NCI-H2196 treated with DMSO at 0.1 percent for 48 hours (cell line): ENCODE measurements around the gene TRAIP.
"Not testable (repeated sequence)": the region's sequence is repeated elsewhere in the genome, so short reads cannot be mapped to it uniquely, and the experiment has no call there.

Source experiments
- DNase-seq: peaks from one replicate; lab custom pipeline; 2025; ENCODE audit not compliant: unreplicated experiment; lab: John Stamatoyannopoulos, UW

The TRAIP gene

DNA sequence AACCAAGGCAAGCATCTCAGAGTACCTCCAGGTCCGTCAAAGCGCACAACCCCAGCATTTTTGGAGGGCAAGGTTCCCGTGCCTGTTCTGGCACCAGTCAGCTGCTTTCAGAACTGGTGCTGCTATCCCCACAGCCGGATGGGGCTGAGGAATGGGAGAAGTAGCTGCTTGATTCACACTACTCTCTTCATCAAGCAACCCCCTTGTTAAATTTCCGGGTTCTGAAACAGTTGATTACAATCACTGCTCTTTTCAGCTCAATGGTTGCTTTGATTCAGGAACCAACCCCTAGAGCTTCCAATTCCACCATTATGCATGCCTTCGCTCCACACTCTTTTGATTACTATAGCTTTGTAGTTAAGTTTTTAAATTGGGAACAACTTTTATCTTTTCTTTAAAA, 30.3 kb downstream of the TRAIP start:
- DNase-seq = no peak

DNA sequence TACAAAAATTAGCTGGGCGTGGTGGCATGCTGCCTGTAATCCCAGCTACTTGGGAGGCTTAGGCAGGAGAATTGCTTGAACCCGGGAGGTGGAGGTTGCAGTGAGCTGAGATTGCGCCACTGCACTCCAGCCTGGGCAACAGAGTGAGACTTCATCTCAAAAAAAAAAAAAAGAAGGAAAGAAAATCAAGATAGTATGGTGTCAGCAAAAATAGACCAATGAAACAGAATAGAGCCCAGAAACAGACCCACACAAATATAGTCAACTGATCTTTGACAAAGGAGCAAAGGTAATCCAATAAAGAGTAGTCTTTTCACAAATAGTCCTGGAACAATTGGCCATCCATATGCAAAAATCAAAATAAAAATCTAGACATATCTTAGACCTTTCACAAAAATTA, 33.2 kb downstream of the TRAIP start:
- DNase-seq = not testable (repeated sequence)

DNA sequence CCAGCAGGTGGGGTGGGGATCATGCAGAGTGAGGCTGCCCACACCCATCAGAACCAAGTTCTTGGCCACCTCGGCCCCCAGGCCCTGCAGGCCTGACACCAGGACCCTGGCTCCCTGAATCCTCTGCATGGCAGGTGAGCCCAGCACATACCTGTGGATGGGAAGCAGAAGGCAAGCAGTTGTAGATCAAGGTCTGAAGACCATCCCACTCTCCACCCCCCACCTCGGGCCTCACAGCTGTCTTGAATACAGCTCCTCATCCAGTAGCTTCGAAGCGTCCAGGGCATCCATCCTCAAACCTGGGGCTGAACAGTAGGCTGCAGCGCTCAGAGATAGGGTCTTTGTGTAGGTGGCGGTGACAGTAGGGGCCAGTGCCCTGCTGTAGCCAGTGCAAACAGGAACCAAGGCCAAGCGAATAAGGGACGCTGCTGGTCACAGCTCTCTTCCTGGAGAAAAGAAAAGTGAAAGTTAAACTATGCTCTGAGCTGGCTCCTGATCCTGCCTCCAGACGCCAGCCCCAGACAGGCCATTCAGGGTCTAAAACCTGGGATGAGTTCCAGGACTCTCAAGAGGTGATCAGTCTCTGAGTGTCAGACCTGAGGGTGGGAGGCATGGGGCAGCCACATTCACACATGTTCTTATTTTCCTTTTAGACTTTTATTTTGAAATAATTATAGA, 42.7 kb downstream of the TRAIP start, which contains the start of gene UBA7:
Gene UBA7, minus strand, starts transcription at position 457 of the 678 bp plus-strand sequence. Its CDS starts 166 bp downstream, at position 291.
- peak; percentile 34 for DNase-seq

DNA sequence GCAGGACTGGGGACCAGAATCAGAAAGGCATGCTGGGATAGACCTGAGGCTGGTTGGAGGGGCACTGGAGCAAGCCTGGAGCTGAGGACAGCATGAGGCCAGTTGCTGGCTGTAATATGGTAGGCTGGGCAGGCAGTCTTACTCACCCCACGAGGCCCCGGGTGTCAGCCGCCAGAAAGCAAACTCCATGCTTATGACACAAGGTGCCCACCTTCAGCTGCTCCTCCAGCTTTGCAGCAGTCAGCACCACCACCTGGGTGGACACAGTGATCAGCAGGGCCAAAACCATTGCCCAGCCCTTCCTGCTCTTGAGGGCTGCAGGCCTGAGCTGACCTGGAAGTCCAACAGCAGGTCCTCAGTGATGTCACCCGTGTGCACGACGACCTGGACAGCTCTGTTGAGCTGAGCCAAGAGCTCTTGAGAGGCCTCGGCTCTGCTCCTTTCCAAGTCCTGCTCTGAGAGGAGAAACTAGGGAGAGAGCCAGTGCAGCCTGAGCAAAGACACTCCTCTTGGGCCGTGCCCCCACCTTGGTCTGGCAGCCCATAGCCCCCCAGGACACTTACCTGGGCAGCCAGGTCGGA, 43.4 kb downstream of the TRAIP start:
- no peak for DNase-seq

DNA sequence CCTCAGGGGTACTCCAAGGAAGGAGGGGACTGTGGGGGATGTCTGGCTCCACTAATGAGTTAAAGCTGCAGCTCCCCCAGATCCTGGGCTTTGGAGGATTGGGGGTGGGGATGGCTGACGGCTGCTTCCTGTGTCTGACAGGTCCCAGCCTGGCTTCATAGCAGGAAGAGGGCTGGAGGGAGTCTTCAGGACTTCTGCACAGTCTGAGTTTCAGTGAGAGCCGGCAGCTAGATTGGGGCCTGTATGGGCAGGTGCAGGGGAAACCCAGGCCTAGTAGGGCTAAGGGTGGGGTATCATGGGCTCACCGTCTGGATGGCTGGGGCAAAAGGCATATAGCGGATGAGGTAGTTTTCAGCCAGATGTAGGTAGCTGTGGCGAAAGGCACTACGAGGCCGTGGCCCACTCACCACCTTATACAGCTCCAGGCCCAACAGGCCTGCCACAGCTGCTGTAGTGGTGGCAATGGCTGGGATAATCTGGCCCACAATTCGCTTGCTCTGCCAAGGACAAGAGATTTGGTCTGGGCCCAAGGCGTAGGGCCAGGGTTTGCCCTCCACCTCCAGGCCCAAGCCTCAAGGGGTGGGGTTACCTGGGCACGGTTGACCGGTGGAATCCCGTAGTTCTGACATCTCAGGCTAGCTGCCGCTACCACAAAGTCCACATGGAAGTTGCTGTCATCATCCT, 48.8 kb downstream of the TRAIP start:
- DNase-seq = no peak

DNA sequence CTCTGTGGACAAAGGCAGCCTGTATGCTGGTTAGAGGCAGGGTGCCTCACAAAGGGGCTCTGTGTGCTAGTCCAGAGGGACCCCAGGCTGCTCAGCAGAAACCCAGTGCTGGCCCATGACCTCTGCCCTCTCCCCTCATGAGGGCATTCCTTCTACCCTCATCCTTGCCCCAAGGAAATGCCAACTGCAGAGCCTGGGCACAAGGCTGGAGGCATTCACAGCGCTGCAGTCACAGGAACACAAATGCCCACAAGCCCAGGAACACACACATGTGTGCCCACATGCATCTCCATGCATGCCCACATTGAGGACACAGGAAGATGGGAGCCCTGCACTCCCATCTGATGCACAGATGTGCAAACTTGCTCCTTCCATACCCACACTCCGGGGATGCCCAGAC, 49.5 kb downstream of the TRAIP start:
- no peak for DNase-seq

DNA sequence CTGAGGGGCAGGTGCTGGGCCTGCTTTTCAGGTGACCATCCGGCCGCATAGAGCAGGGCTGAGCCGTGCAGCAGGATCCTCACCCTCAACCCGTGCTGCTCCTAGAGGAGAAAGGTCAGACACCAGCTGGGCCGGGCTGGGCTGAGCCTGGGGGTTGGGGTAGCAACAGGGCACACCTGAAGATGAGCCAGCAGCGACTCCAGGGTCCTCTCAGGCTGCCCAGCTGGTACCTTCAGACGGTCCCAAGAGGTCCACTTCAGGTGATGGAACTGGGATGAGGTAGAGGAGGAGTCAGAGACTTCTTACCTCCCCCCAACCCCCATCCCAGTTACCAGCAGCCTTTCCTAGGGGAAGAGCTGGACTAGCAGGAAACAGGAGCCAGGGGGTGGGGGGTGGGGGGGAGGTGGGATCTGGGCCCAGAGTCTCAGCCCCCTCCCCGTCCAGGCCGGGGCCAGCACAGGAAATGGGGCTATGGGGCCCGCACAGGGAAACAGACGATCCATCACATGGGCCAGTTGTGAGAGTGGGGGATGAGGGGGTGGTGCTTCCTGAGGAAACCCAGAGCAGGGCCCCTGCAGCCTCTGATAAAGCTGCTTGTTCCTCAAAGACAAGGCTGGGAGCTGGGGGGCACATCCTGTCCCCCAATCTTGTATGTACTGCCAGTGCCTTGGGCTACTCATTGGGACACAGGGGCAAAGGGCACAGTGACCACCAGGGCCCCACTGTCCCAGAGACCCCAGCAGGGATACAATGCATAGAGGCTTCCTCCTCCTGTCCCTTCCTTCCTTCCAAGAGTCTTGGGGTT, 50.3 kb downstream of the TRAIP start:
- no peak for DNase-seq

DNA sequence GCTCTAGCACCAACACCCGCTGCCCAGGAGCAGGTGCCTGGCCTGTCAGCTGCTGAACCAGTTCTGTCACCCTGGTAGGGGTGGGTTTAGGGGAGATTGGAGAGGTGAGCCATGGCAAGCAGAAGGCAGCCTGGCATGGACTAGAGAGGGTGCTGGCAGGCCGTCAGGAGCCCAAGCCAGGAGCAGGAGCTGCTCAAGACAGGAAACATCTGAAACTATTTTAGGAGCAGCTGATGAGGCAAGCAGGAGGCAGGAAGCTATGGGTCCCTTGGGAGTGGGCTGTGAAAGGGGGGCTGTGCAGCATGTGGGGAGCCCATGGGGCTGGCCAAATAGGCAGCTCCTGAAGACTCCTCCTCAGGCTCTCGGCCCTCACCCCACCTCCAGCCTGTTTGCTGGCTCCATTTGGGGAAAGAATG, 51.0 kb downstream of the TRAIP start:
- no peak for DNase-seq

DNA sequence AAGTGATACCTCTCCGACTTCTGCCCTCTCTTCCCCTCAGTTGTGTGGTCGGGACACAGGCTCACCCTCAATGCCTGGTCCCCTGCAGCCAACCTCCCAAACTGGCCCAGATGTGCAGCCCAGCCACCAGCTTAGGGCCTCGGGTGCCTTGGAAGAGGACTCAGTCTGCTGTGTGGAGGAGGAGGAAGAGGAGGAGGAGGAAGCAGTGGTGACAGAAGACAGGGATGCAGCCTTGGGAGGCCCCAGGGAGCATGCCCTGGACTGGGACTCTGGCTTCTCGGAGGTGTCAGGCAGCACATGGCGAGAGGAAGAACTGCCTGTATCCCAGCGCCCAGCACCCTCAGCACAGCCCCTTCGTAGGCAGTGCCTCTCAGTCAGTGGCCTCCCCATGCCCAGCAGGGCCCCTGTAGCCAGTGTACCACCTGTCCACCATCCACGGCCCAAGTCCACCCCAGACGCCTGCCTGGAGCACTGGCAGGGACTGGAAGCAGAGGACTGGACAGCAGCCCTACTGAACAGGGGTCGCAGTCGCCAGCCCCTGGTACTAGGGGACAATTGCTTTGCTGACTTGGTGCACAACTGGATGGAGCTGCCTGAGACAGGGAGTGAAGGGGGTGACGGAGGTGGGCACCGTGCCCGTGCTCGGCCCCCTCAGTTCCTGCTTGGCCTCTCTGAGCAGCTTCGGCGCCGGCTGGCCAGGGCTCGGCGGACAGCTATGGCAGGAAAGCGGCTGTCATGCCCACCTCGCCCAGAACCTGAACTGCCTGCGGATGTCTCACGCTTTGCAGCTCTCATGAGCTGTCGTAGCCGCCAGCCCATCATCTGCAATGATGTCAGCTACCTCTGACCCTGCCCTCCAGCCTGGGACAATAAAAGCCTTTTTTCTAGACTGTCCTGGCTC, 52.0 kb downstream of the TRAIP start:
- no peak for DNase-seq

DNA sequence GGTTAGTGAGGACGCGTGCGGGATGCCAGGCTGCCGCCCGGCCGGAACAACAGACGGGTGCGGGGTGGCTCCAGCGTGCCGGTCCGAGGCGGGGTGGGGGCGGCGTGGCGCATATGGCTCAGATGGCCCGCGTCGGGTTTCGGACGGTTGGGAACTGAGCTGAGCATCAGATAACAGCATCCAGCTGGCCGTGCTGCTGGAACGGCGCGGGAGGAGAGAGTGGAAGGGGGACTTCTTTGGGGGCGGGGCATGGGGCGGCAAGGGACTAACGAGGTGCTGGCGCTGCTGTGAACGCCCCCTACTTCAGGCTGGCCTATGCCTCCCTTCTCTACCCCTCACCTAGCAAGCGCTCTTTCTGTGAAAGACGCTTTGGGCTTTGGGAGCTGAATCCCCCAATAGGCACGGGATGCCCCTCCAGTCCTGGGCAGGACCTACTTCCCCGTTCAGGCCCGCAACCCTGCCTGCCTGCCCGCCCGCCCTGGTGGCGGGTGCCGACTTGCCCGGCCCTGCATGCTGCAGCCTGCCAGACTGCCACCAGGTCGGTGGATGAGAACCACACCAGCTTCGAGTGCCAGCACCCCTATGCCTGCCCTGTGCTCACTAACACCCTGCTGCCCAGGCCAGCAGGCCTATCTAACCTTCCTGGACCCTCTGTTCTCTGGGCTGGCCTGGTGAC, 52.8 kb downstream of the TRAIP start:
- no peak for DNase-seq

DNA sequence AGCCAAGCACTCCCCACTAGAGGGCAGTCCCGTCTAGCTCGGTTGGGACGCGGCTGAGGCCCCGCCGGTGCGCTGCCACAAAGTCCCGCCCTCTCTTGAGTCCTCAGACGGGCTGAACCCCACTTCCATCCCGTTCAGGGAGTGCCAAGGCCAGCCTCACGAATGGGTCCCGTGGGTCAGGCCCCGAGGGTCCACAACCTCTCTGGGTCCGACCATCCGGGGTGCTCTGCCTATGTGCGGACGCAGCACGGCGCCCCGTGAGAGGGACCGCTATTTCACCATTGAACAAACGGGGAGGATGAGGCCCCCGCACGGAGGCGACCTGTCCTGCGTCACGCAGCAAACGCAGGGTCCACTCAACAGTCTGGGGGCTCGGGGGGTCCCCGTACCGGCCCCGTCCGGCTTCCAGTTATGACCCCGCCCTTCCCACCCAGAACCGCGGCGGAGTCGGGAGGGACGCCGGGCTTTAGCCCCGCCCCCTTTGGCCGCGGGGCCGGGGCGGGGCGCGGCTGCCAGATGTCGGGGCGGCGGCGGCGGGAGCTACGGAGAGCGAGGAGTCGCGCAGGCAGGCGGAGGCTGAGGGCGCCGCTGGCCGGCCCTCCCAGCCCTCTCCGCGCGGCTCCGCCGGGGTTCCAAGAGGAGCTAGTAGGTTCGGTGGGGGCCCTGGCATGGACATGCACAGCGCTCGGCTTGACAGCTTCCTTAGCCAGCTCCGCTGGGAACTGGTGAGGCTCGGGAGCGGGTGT, 53.5 kb downstream of the TRAIP start, which contains the start of gene INKA1:
Gene INKA1, plus strand, starts transcription at position 543 of the 746 bp plus-strand sequence. Its CDS starts 132 bp downstream, at position 675.
- peak; percentile 28 for DNase-seq

DNA sequence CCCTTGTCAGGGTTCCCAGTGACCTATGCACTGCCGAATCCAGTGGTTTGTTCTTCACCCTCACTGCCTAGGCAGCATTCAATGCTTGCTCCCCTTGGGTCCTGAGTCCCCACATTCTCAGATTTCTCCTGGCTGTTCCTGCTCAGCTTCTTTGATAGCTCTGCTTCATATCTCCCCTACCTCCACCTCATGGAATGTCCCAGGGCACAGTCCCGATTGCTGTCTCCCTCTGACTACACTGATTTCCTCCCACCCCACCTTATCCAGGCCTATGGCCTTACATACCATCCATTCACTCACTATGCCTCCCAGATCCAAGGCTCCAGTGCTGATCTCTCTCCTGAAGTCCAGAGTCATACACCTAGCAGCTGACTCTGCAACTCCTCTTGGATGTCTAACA, 55.2 kb downstream of the TRAIP start:
- DNase-seq = no peak

DNA sequence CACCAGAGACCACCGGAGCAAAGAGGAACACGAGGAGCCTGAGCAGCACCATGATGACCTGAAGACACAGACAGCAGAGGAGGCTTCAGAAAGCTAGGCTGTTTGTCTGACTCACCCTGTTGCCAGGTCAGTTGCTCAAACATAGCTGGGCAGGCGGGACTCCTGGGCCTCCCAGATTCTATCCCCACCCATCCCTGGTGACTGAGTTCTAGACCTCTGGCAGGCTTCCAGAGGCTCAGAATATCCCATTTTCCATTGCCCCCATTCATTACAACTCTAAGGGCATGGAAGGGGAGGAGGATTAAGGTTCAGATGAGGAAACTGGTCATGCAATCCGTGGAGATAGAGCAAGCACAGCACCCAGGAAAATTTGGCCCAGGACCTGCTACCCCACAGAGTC, 56.6 kb downstream of the TRAIP start, which contains the start of gene CDHR4:
Gene CDHR4, minus strand, starts transcription at position 113 of the 400 bp plus-strand sequence. Its CDS starts 61 bp downstream, at position 52.
- no peak for DNase-seq

DNA sequence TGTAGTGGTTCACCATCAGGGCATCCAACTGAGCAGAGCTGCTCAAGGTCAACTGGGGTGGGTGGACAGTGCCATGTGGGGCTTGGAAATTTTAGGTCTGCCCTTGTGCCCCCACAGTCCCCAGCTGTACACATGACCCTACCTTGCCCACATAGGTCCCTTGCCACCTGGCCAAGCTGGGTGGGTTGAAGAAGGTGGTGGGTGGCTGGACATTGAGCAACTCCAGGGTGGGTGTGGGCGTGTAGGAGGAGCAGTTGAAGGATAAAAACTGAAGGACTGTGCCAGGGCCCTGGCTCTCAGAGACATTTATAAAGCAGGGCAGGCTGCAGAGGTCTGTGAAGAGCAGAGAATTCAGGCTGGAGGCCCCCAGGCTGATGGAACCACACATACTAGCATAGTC, 57.3 kb downstream of the TRAIP start:
- no peak for DNase-seq

DNA sequence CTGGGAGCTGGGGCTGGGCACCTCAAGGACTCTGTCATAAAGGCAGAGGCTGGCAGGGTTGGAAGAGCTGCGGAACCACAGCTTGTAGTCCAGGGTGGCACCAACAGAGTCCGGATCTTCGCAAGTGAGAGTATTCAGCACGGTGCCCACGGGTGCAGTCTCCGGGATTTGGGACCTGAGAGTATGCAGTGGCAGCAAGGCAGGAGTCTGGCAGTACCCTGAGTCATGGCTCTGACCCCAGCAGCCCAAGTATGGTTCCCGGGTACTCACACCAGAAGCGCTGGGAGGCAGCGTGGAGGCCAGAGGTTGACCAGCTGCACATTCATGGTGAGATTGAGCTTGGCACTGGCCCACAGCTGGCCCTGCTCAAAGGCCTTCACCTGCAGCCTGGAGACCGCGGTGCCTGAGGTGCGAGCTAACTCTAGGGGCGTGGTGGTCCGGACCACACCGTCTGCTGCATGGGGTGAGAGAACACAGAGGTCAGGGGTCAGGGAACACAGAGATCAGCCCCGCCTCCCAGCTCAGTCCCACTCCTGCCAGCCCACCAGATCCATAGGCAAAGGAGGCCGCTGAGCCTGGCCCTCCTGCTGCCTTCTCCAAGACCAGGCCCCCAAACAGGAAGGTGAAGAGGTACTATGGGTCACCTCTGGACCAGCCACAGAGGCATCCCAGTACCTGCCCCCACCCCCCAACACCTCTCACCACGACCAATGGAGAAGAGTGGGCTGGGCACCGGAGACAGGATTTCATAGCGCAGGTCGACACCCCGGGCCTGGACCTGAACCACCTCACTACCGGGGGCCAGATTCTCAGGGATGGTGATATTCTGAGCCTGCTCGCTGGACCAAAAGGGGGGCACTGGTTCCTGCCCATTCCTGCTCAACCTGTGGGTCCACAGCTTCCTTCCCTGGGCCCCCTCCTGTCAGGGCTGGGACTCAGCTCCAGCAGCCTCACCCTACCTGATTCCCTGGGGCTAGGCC, 61.1 kb downstream of the TRAIP start:
- no peak for DNase-seq

DNA sequence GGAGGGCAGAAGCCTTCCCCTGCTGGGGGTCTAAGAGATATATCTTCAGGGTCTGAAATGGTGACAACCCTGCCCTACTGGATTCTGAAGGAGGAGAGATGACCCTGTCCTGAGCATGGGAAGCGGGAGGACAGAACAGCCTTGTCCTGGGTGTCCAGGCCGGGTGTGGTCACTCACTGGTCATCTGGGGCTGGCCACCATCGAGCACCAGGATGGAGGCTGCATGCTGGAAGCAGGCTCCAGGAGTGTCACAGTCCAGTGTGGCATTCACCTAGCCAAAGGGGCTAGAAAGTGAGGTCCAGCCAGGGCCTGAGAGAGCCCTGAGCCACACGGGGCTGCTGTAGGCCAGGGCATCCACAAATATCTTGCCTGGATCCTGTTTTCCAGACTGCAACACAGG, 61.9 kb downstream of the TRAIP start:
- DNase-seq = no peak

DNA sequence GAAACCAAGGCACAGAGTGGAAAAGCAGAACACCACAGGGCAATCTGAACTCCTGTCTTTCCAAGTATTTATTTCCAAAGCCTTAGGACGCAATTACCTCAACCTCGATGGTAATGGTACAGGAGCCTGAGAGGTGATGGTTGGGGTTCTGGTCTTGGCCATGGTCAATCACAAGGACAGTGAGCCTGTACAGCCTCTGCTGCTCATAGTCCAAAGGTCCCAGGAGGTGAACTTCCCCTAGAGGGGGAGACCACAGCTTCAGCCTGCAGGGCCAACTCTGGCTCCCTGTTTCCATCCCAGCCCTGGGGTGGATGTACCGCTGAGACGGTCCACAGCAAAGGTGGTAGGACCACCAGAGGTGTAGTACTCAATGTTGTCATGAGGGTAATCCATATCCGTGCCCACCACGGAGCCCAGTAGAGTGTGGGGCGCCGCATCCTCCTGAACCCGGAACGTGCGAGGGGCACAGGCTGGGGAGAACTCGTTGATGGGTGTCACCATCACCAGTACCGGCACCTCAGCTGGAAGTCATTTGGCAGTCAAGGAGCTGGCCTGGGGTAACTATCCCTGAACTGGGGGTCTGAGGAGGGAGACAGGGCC, 62.8 kb downstream of the TRAIP start:
- no peak for DNase-seq
